ENCODE measurements around the gene CASP6. TPM values are rescaled to one million over a fixed set of nuclear protein-coding genes. Genes with fewer than 3 reads are reported as not detected.

Gene CASP6
- total RNA-seq, 3 donors from 2014 or later (not counting 1 experiment from before 2014, with no cell fraction given), result 3.4 to 6.0 (median 4.8) TPM

DNA sequence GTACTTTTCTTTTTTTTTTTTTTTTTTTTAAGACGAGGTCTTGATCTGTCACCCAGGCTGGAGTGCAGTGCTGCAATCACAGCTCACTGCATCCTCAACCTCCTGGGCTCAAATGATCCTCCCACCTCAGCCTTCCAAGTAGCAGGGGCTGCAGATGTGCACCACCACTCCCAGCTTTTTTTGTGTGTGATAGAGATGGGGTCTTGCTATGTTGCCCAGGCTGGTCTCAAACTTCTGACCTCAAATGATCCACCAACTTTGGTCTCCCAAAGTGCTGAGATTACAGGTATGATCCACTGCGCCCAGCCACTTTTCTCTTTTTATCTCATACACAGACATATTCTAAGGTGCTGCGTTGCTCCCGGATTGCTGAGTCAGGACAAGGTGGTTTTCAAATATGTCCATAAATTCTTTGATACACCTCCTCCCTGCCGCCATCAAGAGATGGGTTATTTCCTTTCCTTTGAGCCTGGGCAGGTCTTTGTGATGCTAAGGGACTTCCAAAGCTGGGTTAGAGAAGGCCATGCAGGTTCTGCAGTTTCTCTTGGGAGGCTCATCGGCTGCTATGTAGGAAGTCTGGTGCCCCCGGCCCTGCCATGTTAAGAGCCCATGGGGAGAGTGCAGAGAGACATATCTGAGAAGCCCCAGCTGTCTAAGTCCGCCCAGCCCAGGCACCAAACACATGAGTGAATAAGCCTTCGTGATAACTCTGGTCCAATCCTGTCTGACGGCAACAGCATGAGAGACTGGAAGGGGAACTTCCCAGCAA, 35.0 kb upstream of the CASP6 start:
- intact Hi-C loops (cut with micrococcal nuclease), result no loop called here
- Mint-ChIP-seq H3K27me3 (ENCODE audit: low read depth in 2 of 2) (peaks cover 19 to 38% of the 10 kb centered on the region in 2 donors), H3K9me3 (no peaks in the 10 kb centered on the region), H3K4me3 (no peak overlapping the region), H3K36me3 (no peaks in the 10 kb centered on the region), H3K4me1 (no peaks in the 10 kb centered on the region), H3K27ac (no peak overlapping the region)
- Histone ChIP-seq H3K4me3 (ENCODE audit: low read length) (no peak overlapping the region), H3K27me3 (ENCODE audit: control insufficient read depth, insufficient read depth, low read length) (no peaks in the 10 kb centered on the region), H3K9me3 (ENCODE audit: control insufficient read depth, insufficient read depth, low read length) (no peaks in the 10 kb centered on the region), H3K36me3 (ENCODE audit: control insufficient read depth, insufficient read depth, low read length) (no peaks in the 10 kb centered on the region), H3K27ac (ENCODE audit: low read length) (no peak overlapping the region), H3K4me1 (ENCODE audit: control insufficient read depth, insufficient read depth, low read length) (no peaks in the 10 kb centered on the region)
- TF ChIP-seq, protein P1, sequence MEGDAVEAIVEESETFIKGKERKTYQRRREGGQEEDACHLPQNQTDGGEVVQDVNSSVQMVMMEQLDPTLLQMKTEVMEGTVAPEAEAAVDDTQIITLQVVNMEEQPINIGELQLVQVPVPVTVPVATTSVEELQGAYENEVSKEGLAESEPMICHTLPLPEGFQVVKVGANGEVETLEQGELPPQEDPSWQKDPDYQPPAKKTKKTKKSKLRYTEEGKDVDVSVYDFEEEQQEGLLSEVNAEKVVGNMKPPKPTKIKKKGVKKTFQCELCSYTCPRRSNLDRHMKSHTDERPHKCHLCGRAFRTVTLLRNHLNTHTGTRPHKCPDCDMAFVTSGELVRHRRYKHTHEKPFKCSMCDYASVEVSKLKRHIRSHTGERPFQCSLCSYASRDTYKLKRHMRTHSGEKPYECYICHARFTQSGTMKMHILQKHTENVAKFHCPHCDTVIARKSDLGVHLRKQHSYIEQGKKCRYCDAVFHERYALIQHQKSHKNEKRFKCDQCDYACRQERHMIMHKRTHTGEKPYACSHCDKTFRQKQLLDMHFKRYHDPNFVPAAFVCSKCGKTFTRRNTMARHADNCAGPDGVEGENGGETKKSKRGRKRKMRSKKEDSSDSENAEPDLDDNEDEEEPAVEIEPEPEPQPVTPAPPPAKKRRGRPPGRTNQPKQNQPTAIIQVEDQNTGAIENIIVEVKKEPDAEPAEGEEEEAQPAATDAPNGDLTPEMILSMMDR (IDR thresholded peaks at IDR 0.05), result no peak
- WGBS (ENCODE audit: insufficient coverage), result 90% methylated on average over 9 of the region's 10 CpGs
- ATAC-seq (no peak), DNase-seq (no peak)

DNA sequence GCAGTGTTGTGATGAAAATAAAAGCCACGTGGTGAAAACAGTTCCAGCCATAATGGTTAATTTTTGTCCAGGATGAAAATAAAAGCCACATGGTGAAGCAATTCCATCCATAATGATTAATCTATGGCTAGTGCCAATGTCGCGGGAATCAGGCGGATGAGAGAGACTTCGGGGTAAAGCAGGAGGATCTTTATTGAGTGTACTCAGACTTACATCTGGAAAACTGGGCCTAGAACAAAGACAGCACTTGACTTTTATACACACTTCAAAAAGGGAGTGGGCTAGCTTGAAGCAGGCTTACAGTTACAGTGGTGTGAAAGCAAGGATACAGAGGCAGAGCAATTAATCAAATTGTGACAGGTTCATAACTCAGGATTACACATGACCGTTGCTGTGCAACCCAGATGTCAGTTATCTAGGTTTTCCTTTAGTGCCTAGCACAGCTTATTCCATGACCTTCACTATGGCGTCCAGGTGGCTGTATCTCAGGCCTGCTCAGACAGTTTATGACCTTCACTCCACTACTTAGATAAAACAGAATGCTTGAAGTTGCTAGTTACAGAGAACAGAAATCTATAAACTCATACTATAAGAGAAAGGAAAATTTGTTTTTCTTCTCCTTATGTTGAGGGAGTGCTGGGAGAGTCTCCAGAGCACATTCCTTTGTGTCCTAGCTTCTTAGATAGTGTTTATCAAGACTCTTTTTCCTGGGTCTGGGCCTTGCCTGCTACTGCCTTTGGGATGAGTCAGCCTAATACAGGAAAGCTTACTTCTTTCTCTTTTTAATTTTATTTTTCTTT, 32.5 kb upstream of the CASP6 start:
- H3K9me3 Mint-ChIP-seq, result no peaks in the 10 kb centered on the region

DNA sequence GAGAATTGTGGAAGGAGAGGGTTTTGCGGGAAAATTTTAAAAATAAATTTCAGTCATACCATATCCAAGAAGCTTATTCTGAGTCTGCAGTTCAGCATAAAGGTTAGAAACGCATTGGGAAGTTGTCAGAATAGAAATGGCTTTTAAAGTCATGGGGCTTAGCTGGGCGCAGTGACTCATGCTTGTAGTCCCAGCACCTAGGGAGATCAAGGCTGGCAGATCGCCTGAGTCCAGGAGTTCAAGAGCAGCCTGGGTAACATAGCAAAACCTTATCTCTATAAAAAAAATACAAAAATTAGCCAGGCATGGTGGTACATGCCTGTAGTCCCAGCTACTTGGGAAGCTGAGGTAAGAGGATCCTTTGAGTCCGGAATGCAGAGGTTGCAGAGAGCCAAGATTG, 30.5 kb upstream of the CASP6 start:
- Histone ChIP-seq H3K4me1 (ENCODE audit: control insufficient read depth, insufficient read depth, low read length) (peaks cover 9% of the 10 kb centered on the region), H3K9me3 (ENCODE audit: control insufficient read depth, insufficient read depth, low read length) (no peaks in the 10 kb centered on the region), H3K27me3 (ENCODE audit: control insufficient read depth, insufficient read depth, low read length) (no peaks in the 10 kb centered on the region), H3K27ac (ENCODE audit: low read length) (no peak overlapping the region), H3K4me3 (ENCODE audit: low read length) (no peak overlapping the region), H3K36me3 (ENCODE audit: control insufficient read depth, insufficient read depth, low read length) (no peaks in the 10 kb centered on the region)
- H3K36me3 Mint-ChIP-seq, result no peaks in the 10 kb centered on the region
- no peaks in the 10 kb centered on the region for H3K9me3 Mint-ChIP-seq
- peaks cover 2 to 9% of the 10 kb centered on the region in 2 donors for H3K27me3 Mint-ChIP-seq (ENCODE audit: low read depth in 2 of 2)
- H3K27ac Mint-ChIP-seq, result no peak overlapping the region
- 89% methylated on average over 4 of the region's 5 CpGs for WGBS (ENCODE audit: insufficient coverage)
- TF ChIP-seq, protein P1 (IDR thresholded peaks at IDR 0.05), result no peak
- intact Hi-C loops (cut with micrococcal nuclease), result no loop called here
- H3K4me1 Mint-ChIP-seq, result peaks cover 7 to 9% of the 10 kb centered on the region in 2 donors
- ATAC-seq (no peak), DNase-seq (no peak)
- no peak overlapping the region for H3K4me3 Mint-ChIP-seq

More for the DNA sequence above, 32.5 kb upstream of the CASP6 start:
- H3K4me1 ChIP-seq (ENCODE audit: control insufficient read depth, insufficient read depth, low read length), result no peaks in the 10 kb centered on the region
- no peak overlapping the region for H3K27ac ChIP-seq (ENCODE audit: low read length)
- 94% methylated on average over 6 of the region's 7 CpGs for WGBS (ENCODE audit: insufficient coverage)
- H3K9me3 ChIP-seq (ENCODE audit: control insufficient read depth, insufficient read depth, low read length), result no peaks in the 10 kb centered on the region
- DNase-seq (no peak), ATAC-seq (no peak)
- Mint-ChIP-seq H3K4me1 (no peaks in the 10 kb centered on the region), H3K27me3 (ENCODE audit: low read depth in 2 of 2) (peaks cover 12 to 29% of the 10 kb centered on the region in 2 donors), H3K4me3 (no peak overlapping the region), H3K36me3 (no peaks in the 10 kb centered on the region), H3K27ac (no peak overlapping the region)
- TF ChIP-seq, protein P1 (IDR thresholded peaks at IDR 0.05), result no peak
- no peak overlapping the region for H3K4me3 ChIP-seq (ENCODE audit: low read length)
- intact Hi-C loops (cut with micrococcal nuclease), result no loop called here
- H3K27me3 ChIP-seq (ENCODE audit: control insufficient read depth, insufficient read depth, low read length), result no peaks in the 10 kb centered on the region
- no peaks in the 10 kb centered on the region for H3K36me3 ChIP-seq (ENCODE audit: control insufficient read depth, insufficient read depth, low read length)

All from natural killer cell (primary cell).